ENCODE results near the gene ATP6V1F.

The ATP6V1F gene

GRCh38 chr7:128831994-128832879 lies 30.4 kb upstream of the ATP6V1F start:
- peak overlapping the region; percentile 96 for H3K4me3 ChIP-seq (ENCODE audit: low read depth, low read length)
- TF ChIP-seq, protein P1, sequence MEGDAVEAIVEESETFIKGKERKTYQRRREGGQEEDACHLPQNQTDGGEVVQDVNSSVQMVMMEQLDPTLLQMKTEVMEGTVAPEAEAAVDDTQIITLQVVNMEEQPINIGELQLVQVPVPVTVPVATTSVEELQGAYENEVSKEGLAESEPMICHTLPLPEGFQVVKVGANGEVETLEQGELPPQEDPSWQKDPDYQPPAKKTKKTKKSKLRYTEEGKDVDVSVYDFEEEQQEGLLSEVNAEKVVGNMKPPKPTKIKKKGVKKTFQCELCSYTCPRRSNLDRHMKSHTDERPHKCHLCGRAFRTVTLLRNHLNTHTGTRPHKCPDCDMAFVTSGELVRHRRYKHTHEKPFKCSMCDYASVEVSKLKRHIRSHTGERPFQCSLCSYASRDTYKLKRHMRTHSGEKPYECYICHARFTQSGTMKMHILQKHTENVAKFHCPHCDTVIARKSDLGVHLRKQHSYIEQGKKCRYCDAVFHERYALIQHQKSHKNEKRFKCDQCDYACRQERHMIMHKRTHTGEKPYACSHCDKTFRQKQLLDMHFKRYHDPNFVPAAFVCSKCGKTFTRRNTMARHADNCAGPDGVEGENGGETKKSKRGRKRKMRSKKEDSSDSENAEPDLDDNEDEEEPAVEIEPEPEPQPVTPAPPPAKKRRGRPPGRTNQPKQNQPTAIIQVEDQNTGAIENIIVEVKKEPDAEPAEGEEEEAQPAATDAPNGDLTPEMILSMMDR (IDR thresholded peaks at IDR 0.05; ENCODE audit: low read depth, low read length) = no peak

- peak overlapping the region; percentile 96 for H3K4me3 ChIP-seq (ENCODE audit: low read depth, low read length)
- TF ChIP-seq, protein P1 (IDR thresholded peaks at IDR 0.05; ENCODE audit: low read depth, low read length) = no peak
Measured at GRCh38 chr7:128832880-128833147, 29.8 kb upstream of the ATP6V1F start.

DNA sequence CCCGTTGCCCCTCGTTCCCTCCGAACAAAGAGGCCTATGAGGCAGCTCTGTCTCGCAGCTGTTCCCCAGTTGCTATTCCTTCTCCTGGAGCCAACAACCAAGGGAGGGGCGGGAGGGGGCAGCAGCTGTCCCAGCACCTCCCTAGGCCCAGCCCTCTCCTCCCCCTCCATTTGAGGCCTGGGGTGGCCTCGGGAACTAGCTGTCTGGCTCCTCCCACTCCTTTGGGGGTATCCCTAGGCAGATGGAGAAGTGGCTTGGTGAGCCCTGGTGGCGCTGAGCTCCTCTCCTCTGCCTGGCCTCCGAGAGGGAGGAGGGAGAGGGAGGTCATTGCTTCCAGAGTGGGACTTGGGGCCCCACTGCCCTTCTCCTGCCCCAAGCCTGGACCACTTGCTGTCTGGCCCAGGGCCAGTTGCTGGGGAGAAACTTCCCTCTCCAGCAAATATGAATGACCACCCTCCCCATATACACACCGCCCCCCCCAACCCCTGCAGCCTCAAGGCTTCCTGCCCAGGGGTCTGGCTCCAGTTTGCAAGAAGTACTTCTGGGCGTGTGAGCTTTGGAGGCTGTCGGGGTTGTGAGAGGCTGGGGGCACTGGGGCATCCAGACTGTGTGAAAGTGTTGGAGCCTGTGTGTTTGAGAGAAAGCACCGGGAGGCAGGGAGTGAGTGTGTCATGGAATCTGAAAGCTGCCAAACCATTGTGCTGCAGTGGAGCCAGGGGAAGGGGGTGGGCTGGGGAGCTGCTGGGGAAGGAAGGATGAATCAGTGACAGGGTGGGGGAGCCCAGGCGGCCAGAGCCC lies 29.3 kb upstream of the ATP6V1F start:
- H3K4me3 ChIP-seq (ENCODE audit: low read depth, low read length) = peak overlapping the region; percentile 96
- TF ChIP-seq, protein P1 (IDR thresholded peaks at IDR 0.05; ENCODE audit: low read depth, low read length) = no peak

DNA sequence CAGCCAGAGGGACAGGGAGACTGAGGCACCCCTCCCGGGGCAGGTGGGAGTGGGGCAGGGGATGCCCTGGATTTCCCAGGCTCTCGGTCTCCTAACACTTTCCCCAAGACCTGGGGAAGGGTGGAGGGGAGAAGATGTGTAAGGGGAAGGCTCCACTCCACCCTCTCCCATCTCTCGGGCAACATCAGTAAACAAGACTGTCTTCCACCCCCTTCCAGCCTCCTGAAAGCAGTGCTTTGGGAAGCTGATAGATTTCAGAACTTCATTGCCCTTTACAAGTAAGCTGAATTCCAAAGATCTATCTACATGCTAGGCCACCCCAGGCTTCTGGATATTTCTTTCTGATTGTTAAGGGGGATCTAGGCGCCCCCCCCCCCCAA lies 28.7 kb upstream of the ATP6V1F start:
- H3K4me3 ChIP-seq (ENCODE audit: low read depth, low read length) = peak overlapping the region; percentile 96
- TF ChIP-seq, protein P1 (IDR thresholded peaks at IDR 0.05; ENCODE audit: low read depth, low read length) = no peak

DNA sequence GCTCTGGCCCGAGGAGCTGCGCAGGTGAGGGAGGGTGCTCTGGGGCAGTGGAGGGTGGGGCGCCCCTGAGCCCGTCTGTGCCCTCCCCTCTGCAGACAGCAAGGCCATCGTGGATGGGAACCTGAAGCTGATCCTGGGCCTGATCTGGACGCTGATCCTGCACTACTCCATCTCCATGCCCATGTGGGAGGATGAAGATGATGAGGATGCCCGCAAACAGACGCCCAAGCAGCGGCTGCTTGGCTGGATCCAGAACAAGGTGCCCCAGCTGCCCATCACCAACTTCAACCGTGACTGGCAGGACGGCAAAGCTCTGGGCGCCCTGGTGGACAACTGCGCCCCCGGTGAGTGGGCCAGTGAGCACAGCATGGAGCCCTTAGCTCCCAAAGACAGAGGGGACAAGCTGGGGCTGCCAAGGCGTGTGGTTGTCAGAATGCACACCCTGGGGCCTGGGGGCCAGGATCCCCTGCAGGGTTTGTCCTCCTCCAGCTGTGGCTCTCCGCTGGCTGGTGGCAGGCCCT lies 27.4 kb upstream of the ATP6V1F start:
- H3K4me3 ChIP-seq (ENCODE audit: low read depth, low read length) = no peak overlapping the region
- TF ChIP-seq, protein P1 (IDR thresholded peaks at IDR 0.05; ENCODE audit: low read depth, low read length) = no peak

DNA sequence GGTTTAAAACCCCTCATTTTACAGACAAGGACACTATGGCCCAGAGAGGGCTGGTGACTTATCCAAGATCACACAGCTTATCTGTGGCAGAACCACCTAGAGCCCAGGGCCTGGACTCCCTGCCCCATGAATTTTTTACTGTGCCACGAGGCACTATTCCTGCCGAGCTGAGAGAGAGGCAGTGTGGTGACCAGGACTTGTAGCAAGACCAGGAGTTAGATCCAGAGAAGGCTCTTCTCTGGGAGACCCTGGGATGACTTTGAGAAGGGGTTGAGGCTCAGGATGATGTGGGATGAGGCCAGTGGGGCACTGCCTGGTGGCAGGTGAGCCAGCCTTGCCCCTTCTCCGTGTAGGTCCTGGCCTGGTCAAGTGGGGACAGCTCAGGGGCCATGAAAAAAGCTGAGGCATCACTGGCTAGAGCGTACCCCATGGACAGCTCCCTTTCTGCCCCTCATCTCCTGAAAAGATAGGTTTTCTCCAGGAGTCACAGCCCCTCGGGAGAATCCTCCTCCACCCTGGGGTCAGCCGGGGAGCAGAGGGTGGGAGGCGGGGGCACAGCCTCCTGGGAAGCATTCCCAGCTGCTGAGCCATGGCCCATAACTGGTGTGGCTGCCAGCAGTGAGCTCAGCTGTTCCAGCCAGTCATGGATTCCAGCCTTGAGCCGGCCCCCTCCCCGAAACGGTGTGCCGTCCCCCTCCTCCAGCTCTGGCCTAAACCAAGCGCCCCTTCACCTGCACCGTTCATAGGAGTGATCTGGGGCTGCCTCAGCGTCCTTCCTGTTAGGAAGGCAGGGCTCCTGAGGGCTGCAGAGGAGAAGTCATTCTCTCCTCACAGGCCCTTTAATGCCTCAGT lies 26.6 kb upstream of the ATP6V1F start:
- TF ChIP-seq, protein P1 (IDR thresholded peaks at IDR 0.05; ENCODE audit: low read depth, low read length) = no peak
- H3K4me3 ChIP-seq (ENCODE audit: low read depth, low read length) = no peak overlapping the region
